GM19452 (cell line): ENCODE measurements around the gene GNAQ.

Experiments
- ATAC-seq: cut with Tn5 transposase; IDR thresholded peaks from one replicate; pipeline ENCODE4 v1.9.1; 2021; ENCODE audit not compliant: unreplicated experiment

The GNAQ gene

DNA sequence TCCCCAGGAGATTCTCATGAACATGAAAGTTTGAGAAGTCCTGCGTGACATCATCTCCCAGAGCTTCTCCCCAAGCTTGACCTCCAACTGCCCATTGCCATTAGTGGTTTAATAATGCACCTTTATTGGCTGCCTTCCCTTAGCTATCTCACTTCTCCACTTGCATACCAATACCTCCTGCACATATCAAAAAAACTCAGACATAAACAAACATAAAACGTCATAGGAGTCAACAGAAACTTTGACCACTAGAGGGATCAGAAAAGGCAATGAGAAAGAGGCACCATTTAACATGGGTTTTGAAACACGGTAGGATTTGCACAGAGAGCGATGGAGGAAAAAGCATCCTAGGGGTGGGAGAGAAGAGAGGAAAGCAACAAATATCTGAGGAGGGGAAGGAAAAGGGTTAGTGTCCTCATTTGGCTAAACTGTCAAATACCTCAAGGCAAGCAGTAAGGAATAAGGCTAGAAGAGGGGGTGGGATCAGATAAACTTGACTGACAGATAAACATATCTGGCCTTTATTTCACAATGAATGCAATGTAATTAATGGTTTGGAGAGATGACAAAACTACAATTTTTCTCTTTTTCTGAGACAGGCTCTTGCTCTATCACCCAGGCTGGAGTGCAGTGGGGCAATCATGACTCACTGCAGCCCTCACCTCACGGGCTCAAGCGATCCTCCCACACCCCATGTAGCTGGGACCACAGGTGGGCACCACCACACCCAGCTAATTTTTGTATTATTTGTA is 27.0 kb downstream of the GNAQ start:
- ATAC-seq = no peak

- no peak for ATAC-seq
Observed at GRCh38 chr9:78003730-78004129, 27.9 kb downstream of the GNAQ start.

GRCh38 chr9:78001946-78002731 is 29.5 kb downstream of the GNAQ start:
- ATAC-seq = no peak

DNA sequence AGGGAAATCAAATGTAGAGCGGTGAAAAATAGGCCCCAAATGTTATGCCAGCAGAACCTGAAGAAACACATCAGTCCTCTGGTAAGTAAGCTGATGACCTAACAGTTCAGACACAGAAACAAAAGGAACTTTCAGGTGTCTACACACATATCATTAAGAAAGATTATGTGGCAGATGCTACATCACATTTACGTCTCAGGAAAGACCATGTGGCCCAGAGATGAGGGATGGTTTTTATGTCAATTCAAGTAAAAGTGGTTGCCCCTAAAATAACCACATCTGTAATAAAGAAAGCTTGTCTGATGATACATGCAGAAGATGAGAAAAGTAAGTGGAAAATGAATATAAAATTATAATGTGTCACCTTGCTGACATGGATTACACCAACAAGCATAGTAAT is 31.4 kb downstream of the GNAQ start:
- ATAC-seq = no peak

GRCh38 chr9:77999231-77999631 is 32.4 kb downstream of the GNAQ start:
- no peak for ATAC-seq

GRCh38 chr9:77997611-77998284 is 33.9 kb downstream of the GNAQ start:
- no peak for ATAC-seq

DNA sequence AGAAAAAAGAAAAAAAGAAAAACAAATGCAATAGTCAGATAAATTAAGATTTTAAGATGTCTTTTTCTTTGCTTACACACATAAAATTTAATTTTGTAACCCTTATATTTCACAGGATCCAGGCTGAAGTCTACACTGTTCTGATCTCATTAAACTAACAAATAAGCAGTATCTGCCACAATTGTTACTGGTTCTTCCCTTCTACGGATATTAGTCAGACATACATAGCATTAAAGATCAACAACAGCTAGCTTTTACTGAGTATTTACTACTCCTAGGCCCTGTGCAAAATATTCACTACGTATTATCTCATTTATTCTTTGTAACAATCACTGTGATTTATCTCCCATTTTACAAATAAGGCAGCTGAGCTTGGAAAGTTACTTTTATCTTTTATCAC is 34.9 kb downstream of the GNAQ start:
- ATAC-seq = no peak

DNA sequence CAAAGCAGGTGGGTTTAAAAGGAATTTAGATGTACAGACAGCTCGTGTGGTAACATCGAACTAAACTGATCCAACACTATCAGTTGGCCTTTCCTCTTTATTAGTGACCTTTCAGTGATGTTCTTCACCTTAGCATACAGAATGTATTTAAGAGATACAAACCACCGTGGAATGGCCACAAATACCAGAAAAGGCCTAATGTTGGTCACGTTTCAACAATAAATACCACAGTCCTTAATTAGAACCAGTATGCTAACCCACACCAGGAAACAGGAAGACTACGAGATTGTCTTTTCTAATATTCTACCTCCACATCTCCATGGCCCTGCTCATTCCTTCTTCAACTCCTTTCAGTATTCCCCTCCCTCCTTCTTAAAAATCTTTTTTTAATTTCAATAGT is 40.4 kb downstream of the GNAQ start:
- no peak for ATAC-seq

DNA sequence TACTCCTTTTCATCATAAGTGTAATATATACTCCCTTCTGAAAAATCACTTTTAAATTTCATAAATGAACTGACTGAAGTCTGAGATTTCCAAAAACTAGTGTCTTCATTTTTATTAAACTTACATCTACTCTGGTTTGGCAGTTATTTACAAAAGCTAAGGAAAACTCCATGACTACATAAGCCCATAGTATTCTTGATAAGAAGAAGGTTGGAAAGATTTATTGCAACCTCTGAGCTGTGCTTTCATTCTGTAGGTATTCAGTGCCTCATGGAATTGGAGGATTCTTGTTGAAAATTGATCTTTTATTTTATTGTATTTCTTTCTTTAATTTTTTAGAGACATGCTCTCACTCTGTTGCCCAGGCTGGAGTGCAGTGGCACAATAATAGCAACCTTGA is 41.7 kb downstream of the GNAQ start:
- no peak for ATAC-seq

GRCh38 chr9:77989458-77989857 is 42.2 kb downstream of the GNAQ start:
- ATAC-seq = no peak

DNA sequence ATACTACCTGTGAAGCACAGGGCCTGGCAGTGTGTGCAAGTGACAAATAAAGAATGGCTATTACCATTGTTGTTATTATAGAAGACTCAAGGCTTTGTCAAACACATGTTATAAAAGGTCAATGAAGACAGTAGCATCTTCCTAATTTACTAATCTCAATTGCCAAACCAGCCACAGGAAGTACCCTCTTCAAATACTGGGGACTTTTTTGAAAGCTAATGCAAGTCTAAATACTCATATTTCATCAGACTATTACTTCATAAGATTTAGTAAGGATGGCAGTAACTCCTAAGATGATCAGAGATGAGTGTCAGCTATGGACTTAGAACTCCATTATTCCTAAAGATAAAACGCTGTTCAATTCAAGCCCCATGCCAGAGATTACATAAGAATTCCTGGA is 43.0 kb downstream of the GNAQ start:
- no peak for ATAC-seq

DNA sequence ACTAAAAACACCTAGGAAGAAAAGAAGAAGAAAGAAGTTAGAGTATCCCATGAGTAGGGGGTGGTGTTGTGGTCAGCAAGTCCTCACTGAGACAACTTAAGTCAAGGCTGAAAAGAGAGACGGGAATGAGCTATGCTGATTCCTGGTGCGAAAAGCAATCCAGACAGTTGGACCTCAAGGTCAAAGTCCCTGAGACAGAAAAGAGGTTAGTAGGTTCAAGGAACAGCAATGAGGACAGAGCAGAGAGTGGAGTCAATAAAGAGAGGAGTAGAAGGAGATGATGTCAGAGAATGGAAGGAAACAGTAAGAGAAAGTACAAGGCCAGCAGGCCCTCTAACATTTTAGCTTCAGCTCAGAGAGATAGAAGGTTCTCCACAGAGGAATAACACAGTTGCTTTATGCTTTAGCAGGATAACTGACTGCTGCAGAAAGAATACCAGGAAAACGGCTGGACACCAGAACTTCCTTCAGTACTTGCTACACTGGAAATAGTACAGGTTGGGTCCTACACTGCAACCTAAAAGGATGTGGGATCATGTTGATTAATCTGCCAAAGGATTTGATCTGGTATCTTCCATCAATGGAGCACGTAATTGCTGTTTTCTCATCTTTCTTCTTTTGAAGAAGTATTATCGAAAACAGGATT is 43.6 kb downstream of the GNAQ start:
- ATAC-seq = no peak

DNA sequence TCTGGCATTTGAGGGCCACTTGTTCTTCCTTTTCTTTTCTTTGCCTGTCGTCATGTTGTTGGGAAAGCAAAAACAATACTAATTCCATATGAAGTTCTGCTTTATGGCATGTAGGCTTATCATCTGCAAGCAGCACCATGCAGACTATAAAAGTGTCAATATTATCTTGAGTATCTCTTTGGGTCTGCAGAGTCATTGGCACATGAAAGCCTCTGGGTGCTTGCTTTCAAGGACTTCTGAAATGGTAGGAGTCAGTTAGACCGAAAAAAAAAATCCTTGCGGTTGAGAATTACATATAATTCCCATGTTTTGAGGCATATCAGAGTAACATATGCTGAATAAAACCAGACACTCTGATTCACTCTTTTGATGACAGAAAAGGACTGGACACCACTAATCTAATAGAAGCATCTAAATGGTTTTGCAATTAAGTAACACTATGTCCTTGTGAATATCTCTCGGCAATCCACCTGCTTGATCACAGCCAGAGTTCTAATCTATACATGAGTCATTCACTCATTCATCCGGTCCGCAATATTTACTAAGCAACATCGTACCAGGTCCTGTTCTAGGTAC is 44.4 kb downstream of the GNAQ start:
- ATAC-seq = no peak

- no peak for ATAC-seq
Observed at GRCh38 chr9:77985996-77986395, 45.6 kb downstream of the GNAQ start.

GRCh38 chr9:77983320-77983662 is 48.3 kb downstream of the GNAQ start:
- ATAC-seq = no peak

- no peak for ATAC-seq
Observed at GRCh38 chr9:77982581-77983319, 48.9 kb downstream of the GNAQ start.

DNA sequence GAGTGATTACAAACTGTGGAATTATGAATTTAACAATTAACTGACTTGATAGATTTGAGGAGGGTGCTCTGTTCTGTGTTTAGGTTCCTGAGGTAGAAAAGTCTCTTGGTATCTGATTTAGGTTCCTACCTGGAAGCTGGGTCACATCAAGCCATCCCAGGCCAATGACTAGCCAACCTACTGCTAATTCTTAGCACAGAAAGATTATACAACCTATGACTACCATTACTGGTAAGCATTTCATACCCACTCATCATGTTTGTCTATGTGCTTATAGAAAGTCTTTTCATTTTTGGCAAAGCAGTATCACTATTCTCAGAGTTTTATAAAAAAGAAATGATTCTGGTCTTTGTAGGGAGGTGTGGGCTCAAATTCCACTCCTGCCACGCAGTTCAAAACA is 49.7 kb downstream of the GNAQ start:
- no peak for ATAC-seq

- no peak for ATAC-seq
Observed at GRCh38 chr9:77981332-77981731, 50.3 kb downstream of the GNAQ start.

DNA sequence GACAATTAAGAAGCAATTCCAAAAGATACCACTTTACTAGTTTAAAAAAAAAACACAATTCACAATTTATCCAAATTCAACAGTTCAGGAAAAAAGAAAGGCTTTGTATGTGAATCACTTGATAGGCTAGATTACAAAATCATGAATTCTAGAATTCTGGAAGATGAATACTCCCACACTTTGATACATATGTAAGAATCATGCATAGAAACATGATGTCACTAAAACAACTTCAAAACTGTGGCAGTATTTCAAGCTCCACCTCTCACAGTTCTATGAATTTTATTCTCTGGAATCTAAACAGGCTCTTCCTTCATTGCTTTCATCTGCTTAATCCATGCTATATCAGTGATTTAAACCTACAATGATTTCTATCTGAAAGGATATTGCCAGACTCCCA is 51.0 kb downstream of the GNAQ start:
- no peak for ATAC-seq

DNA sequence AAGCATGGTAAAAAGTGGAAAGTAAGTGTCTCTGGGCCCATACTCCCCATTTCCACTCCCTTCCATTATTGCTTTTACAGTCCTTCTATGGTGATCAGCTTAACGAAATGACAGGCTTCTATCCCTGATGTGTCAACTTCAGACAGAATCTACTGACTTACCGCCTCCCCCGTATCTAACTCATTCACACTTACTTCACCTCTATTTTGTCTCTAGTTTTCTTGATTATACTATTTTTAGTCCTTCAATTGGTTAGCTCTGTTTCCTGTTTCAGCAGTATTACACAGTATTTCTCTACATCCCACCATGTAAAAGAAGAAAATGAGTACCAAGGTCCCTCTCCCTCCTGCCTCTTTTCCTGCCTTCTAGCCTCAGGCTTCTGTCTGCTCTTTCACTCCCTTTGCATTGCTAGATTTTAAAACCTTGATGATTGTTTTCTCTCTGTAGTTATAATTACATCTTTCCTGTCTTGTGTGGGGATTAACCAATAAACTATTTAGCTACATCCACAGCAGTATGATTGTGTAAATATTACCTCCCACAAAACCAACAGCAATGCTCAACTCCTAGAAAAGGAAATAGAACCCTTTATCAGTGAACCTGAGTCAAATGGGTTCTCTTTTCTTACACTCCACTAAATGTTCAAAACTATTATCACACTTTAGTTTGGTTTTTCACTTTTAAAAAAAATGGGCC is 53.4 kb downstream of the GNAQ start:
- ATAC-seq = no peak
